Right lobe of liver (tissue), 6 donors: ENCODE data around the gene FGF14. TPM values are rescaled to one million over a fixed set of nuclear protein-coding genes. Genes with fewer than 3 reads are reported as not detected.
A peak's percentile ranks its signal among the peaks of the same experiment; 100 is the strongest.

Experiments used
- ATAC-seq, 4 donors: fragments of 200-7000 bp; cut with Tn5 transposase; one replicate each; pipeline ENCODE4 v1.9.1; 2020; ENCODE audit warnings: mild to moderate bottlenecking in 4 of 4, moderate library complexity in 4 of 4
- DNase-seq, 3 donors: peaks; one replicate each; pipeline ENCODE4 v3.0.0-alpha.2; 2020
- H3K27ac ChIP-seq, 3 donors: fragments of 200-600 bp; one replicate each; pipeline ENCODE4 v1.8.0; 2022
- H3K27me3 ChIP-seq, 2 donors: fragments of 200-600 bp; one replicate each; pipeline ENCODE4 v1.8.0; 2022
- H3K36me3 ChIP-seq, 4 donors: fragments of 200-600 bp; sonication (generic) in 1 of 4; one replicate each; pipeline versions ENCODE4 v1.5.1 to v1.8.0; 2017 to 2022; ENCODE audit warnings: control low read depth in 1 of 4
- H3K4me1 ChIP-seq, 4 donors: fragments of 200-600 bp; sonication (generic) in 1 of 4; one replicate each; pipeline versions ENCODE4 v1.5.1 to v1.8.0; 2017 to 2022; ENCODE audit warnings: control low read depth in 1 of 4
- H3K4me3 ChIP-seq, 3 donors: fragments of 200-600 bp; one replicate each; pipeline ENCODE4 v1.8.0; 2022
- H3K9me3 ChIP-seq, 4 donors: fragments of 200-600 bp; sonication (generic) in 1 of 4; one replicate each; pipeline versions ENCODE4 v1.5.1 to v1.8.0; 2017 to 2022; ENCODE audit warnings: control low read depth in 1 of 4
- POLR2A ChIP-seq: fragments of 450-650 bp; IDR thresholded peaks from one replicate; pipeline ENCODE4 v1.6.1; 2017; ENCODE audit warnings: antibody characterized with exemption, mild to moderate bottlenecking
- WGBS: methylation state at CpG from one replicate; pipeline ENCODE4 v1.1.6; 2018; ENCODE audit warnings: low coverage, low lambda C conversion rate; ENCODE audit not compliant: insufficient coverage; ENCODE audit errors: missing lambda C conversion rate; 5-methylcytosine and 5-hydroxymethylcytosine counted together
- intact Hi-C, 2 donors: fragments of 100-400 bp; cut with DNase I; formaldehyde crosslinking; loops; one replicate each; pipeline versions ENCODE4 v1.11.2 to v1.14.1; 2022
- total RNA-seq, 6 experiments: library from RNA; depleted of rRNA in 2 of 6; stranded (reverse); fragments of >200 nt in 2 of 6; fragmentation: NEBNext Ultra II Directional in 3 of 6; extraction: Animal tissue kit (Norgen Biotek cat#: 25700) in 3 of 6; gene quantifications; one replicate each; pipeline versions ENCODE4 v1.1.0 to v1.2.4, GENCODE V29; 2016 to 2023
- TF ChIP-seq, protein P1 (sequence below), 4 donors: fragments of 200-600 bp in 3 of 4; fragments of 450-650 bp in 1 of 4; IDR thresholded peaks; one replicate each; pipeline versions ENCODE4 v1.5.1 to v1.8.0; 2016 to 2022; ENCODE audit warnings: antibody characterized with exemption in 4 of 4, mild to moderate bottlenecking in 2 of 4
- donor health status: DM: no; HTN: yes; CAD: no.
- donor health status: DM: no; HTN: no; CAD: no.
- donor health status: DM: no; HTN: no; CAD: no.
- donor health status: DM: no; HTN: yes; CAD: no.
- donor health status: DM: no; HTN: yes; CAD: no.

Gene FGF14
- total RNA-seq, 6 experiments from 2014 or later = 0.42 to 6.3 (median 1.2) TPM

DNA sequence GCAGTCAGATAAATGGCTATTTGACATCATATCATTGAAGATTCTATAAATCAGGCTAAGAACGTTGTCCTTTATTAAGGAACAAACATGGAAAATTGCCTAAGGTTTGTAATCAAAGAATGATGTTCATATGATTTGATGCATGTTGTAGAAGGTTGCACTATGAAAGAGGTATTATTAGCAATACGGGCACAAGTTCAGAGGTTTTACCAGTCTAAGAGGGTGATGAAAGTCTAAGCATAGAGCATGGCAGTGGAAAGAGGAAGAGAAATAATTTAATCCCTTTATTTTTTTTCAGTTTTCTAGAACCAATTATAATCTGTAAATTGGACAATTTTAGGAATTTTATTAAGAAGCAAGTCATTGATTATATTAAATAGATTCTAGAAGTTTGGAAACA lies 450.7 kb downstream of the FGF14 start:
- Histone ChIP-seq H3K4me1 (no peaks in the 10 kb centered on the region), H3K4me3 (no peak overlapping the region), H3K27me3 (no peaks in the 10 kb centered on the region), H3K9me3 (no peaks in the 10 kb centered on the region), H3K27ac (no peak overlapping the region), H3K36me3 (no peaks in the 10 kb centered on the region)
- TF ChIP-seq, protein P1, sequence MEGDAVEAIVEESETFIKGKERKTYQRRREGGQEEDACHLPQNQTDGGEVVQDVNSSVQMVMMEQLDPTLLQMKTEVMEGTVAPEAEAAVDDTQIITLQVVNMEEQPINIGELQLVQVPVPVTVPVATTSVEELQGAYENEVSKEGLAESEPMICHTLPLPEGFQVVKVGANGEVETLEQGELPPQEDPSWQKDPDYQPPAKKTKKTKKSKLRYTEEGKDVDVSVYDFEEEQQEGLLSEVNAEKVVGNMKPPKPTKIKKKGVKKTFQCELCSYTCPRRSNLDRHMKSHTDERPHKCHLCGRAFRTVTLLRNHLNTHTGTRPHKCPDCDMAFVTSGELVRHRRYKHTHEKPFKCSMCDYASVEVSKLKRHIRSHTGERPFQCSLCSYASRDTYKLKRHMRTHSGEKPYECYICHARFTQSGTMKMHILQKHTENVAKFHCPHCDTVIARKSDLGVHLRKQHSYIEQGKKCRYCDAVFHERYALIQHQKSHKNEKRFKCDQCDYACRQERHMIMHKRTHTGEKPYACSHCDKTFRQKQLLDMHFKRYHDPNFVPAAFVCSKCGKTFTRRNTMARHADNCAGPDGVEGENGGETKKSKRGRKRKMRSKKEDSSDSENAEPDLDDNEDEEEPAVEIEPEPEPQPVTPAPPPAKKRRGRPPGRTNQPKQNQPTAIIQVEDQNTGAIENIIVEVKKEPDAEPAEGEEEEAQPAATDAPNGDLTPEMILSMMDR (IDR thresholded peaks at IDR 0.05) = no peak
- no peak for TF ChIP-seq POLR2A
- 50% methylated on average over 2 of the region's 2 CpGs for WGBS
- DNase-seq = no peak
- ATAC-seq = no peak
- intact Hi-C loops = no loop called here

GRCh38 chr13:101949681-101950080 lies 452.2 kb downstream of the FGF14 start:
- no peaks in the 10 kb centered on the region for H3K36me3 ChIP-seq
- H3K27ac ChIP-seq = no peak overlapping the region
- no peaks in the 10 kb centered on the region for H3K9me3 ChIP-seq
- H3K4me3 ChIP-seq = no peak overlapping the region
- no peaks in the 10 kb centered on the region for H3K4me1 ChIP-seq
- H3K27me3 ChIP-seq = no peaks in the 10 kb centered on the region
- intact Hi-C loops = no loop called here
- no peak for ATAC-seq
- DNase-seq = no peak
- no peak for TF ChIP-seq POLR2A
- TF ChIP-seq, protein P1 (IDR thresholded peaks at IDR 0.05) = no peak

GRCh38 chr13:101946401-101946800 lies 455.4 kb downstream of the FGF14 start:
- intact Hi-C loops = no loop called here

GRCh38 chr13:101945435-101945834 lies 456.4 kb downstream of the FGF14 start:
- Histone ChIP-seq H3K27ac (no peak overlapping the region), H3K27me3 (no peaks in the 10 kb centered on the region), H3K4me3 (no peak overlapping the region), H3K4me1 (peaks cover 0 to 13% (median 8%) of the 10 kb centered on the region in 4 donors), H3K36me3 (no peaks in the 10 kb centered on the region), H3K9me3 (no peaks in the 10 kb centered on the region)
- TF ChIP-seq POLR2A = no peak
- TF ChIP-seq, protein P1 (IDR thresholded peaks at IDR 0.05) = no peak
- WGBS = 37% methylated on average over 4 of the region's 6 CpGs
- no peak for DNase-seq
- ATAC-seq = no peak
- intact Hi-C loops = no loop called here

More at GRCh38 chr13:101946401-101946800, 455.4 kb downstream of the FGF14 start:
- Histone ChIP-seq H3K9me3 (no peaks in the 10 kb centered on the region), H3K36me3 (no peaks in the 10 kb centered on the region), H3K4me3 (no peak overlapping the region), H3K4me1 (peaks cover 0 to 6% (median 5%) of the 10 kb centered on the region in 4 donors), H3K27me3 (no peaks in the 10 kb centered on the region), H3K27ac (no peak overlapping the region)
- no peak for ATAC-seq
- TF ChIP-seq, protein P1 (IDR thresholded peaks at IDR 0.05) = no peak
- no peak for TF ChIP-seq POLR2A
- no peak for DNase-seq

DNA sequence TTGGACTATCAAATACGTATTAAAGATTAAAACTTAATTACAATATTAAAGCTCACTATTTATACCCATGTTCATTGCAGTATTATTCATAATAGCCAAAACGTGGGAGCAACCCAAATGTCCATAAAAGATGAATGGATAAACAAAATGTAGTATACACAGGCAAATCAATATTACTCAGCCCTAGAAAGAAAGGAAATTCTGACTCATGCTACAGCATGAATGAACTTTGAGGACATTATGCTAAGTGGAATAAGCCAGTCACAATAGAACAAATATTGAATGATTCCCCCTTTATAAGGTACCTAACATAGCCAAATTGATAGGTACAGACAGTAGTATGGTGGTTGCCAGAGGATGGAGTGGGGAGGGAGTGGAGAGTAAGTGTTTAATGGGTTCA lies 457.3 kb downstream of the FGF14 start:
- no peak overlapping the region for H3K27ac ChIP-seq
- DNase-seq (no peak), ATAC-seq (peak in 1 of 4 donors; percentile 19)
- no peaks in the 10 kb centered on the region for H3K36me3 ChIP-seq
- WGBS = 40% methylated on average over 2 of the region's 2 CpGs
- no peaks in the 10 kb centered on the region for H3K9me3 ChIP-seq
- peaks cover 0 to 13% (median 8%) of the 10 kb centered on the region in 4 donors for H3K4me1 ChIP-seq
- no peaks in the 10 kb centered on the region for H3K27me3 ChIP-seq
- TF ChIP-seq POLR2A = no peak
- TF ChIP-seq, protein P1 (IDR thresholded peaks at IDR 0.05) = no peak
- intact Hi-C loops = no loop called here
- no peak overlapping the region for H3K4me3 ChIP-seq
